ENCODE measurements around the gene CADPS2. TPM values are rescaled to one million over a fixed set of nuclear protein-coding genes. Genes with fewer than 3 reads are reported as not detected.

The CADPS2 gene
- total RNA-seq, 1 donor from 2014 or later: 19.1 TPM

- Histone ChIP-seq H3K27me3 (no peaks in the 10 kb centered on the region), H3K79me2 (ENCODE audit: low read depth) (no peaks in the 10 kb centered on the region), H3K4me1 (peaks cover 32% of the 10 kb centered on the region), H4K20me1 (ENCODE audit: low read depth) (no peaks in the 10 kb centered on the region), H3K4me3 (no peak overlapping the region), H3K36me3 (no peaks in the 10 kb centered on the region), H3K27ac (peak overlapping the region; percentile 55), H3K9me3 (ENCODE audit: low read depth) (no peaks in the 10 kb centered on the region), H2AFZ (replicated peaks) (no peak overlapping the region), H3K4me2 (no peak overlapping the region), H3K9ac (no peak overlapping the region), H3F3A (ENCODE audit: low read depth) (peaks cover 55% of the 10 kb centered on the region)
- H3K4me1 Mint-ChIP-seq: peaks cover 13% of the 10 kb centered on the region
- no peak overlapping the region for H3K27ac Mint-ChIP-seq
- H3K27me3 Mint-ChIP-seq (ENCODE audit: insufficient read depth, low read depth): no peaks in the 10 kb centered on the region
- no peak overlapping the region for H3K4me3 Mint-ChIP-seq
- H3K36me3 Mint-ChIP-seq: no peaks in the 10 kb centered on the region
- TF ChIP-seq CTCF (IDR thresholded peaks at IDR 0.05) (no peak), EZH2 (IDR thresholded peaks at IDR 0.05) (no peak), EZH2phosphoT487 (IDR thresholded peaks at IDR 0.05) (no peak)
- DNase-seq (ENCODE audit: low spot score): no peak
- H3K9me3 Mint-ChIP-seq: no peaks in the 10 kb centered on the region
Measured at GRCh38 chr7:122457325-122457724, 428.9 kb downstream of the CADPS2 start.

GRCh38 chr7:122454776-122455507 lies 431.3 kb downstream of the CADPS2 start:
- Histone ChIP-seq H3K9me3 (ENCODE audit: low read depth) (no peaks in the 10 kb centered on the region), H4K20me1 (ENCODE audit: low read depth) (no peaks in the 10 kb centered on the region), H3K36me3 (no peaks in the 10 kb centered on the region), H3K4me1 (peaks cover 38% of the 10 kb centered on the region), H3K9ac (no peak overlapping the region), H3K27me3 (no peaks in the 10 kb centered on the region), H3K4me3 (no peak overlapping the region), H2AFZ (replicated peaks) (peak overlapping the region; percentile 70), H3K27ac (no peak overlapping the region), H3F3A (ENCODE audit: low read depth) (peaks cover 57% of the 10 kb centered on the region), H3K4me2 (peak overlapping the region; percentile 11), H3K79me2 (ENCODE audit: low read depth) (no peaks in the 10 kb centered on the region)
- Mint-ChIP-seq H3K9me3 (no peaks in the 10 kb centered on the region), H3K36me3 (no peaks in the 10 kb centered on the region), H3K4me3 (no peak overlapping the region), H3K27ac (no peak overlapping the region), H3K27me3 (ENCODE audit: insufficient read depth, low read depth) (no peaks in the 10 kb centered on the region), H3K4me1 (peaks cover 13% of the 10 kb centered on the region)
- no peak for TF ChIP-seq CTCF (IDR thresholded peaks at IDR 0.05)
- no peak for TF ChIP-seq EZH2 (IDR thresholded peaks at IDR 0.05)
- TF ChIP-seq EZH2phosphoT487 (IDR thresholded peaks at IDR 0.05): no peak
- peak; percentile 34 for DNase-seq (ENCODE audit: low spot score)

- Histone ChIP-seq H4K20me1 (ENCODE audit: low read depth) (no peaks in the 10 kb centered on the region), H3K27ac (no peak overlapping the region), H3K9me3 (ENCODE audit: low read depth) (no peaks in the 10 kb centered on the region), H3K9ac (no peak overlapping the region), H3K4me3 (no peak overlapping the region), H3K4me2 (no peak overlapping the region), H3K27me3 (no peaks in the 10 kb centered on the region), H3K79me2 (ENCODE audit: low read depth) (no peaks in the 10 kb centered on the region), H3F3A (ENCODE audit: low read depth) (peaks cover 70% of the 10 kb centered on the region), H3K36me3 (no peaks in the 10 kb centered on the region), H2AFZ (replicated peaks) (no peak overlapping the region), H3K4me1 (peaks cover 50% of the 10 kb centered on the region)
- no peaks in the 10 kb centered on the region for H3K27me3 Mint-ChIP-seq (ENCODE audit: insufficient read depth, low read depth)
- no peaks in the 10 kb centered on the region for H3K9me3 Mint-ChIP-seq
- peaks cover 16% of the 10 kb centered on the region for H3K4me1 Mint-ChIP-seq
- no peak for TF ChIP-seq EZH2phosphoT487 (IDR thresholded peaks at IDR 0.05)
- no peak for TF ChIP-seq CTCF (IDR thresholded peaks at IDR 0.05)
- no peak for TF ChIP-seq EZH2 (IDR thresholded peaks at IDR 0.05)
- no peak overlapping the region for H3K4me3 Mint-ChIP-seq
- no peak overlapping the region for H3K27ac Mint-ChIP-seq
- DNase-seq (ENCODE audit: low spot score): no peak
- no peaks in the 10 kb centered on the region for H3K36me3 Mint-ChIP-seq
Measured at GRCh38 chr7:122453432-122453831, 432.8 kb downstream of the CADPS2 start.

Data from neural progenitor cell (in vitro differentiated cells).